Upper lobe of left lung (tissue), 6 donors: ENCODE results near the gene KCNT1. TPM values are rescaled to one million over a fixed set of nuclear protein-coding genes. Genes with fewer than 3 reads are reported as not detected.
A peak's percentile ranks its signal among the peaks of the same experiment; 100 is the strongest.

Source experiments
- ATAC-seq, 2 donors: fragments of 200-7000 bp; cut with Tn5 transposase; one replicate each; pipeline ENCODE4 v1.9.1; 2022; ENCODE audit warnings: mild to moderate bottlenecking in 2 of 2, moderate library complexity in 2 of 2; ENCODE audit not compliant: low FRiP score in 2 of 2
- DNase-seq, 2 donors: peaks; one replicate each; pipeline ENCODE4 v3.0.0-alpha.2; 2019 to 2020
- H3K27ac ChIP-seq, 4 donors: fragments of 200-600 bp; sonication (generic); one replicate each; pipeline ENCODE4 v1.5.1; 2016 to 2019
- H3K27me3 ChIP-seq, 4 donors: fragments of 200-600 bp; sonication (generic); one replicate each; pipeline ENCODE4 v1.5.1; 2017 to 2019
- H3K36me3 ChIP-seq, 4 donors: fragments of 200-600 bp; sonication (generic); one replicate each; pipeline ENCODE4 v1.5.1; 2016 to 2019
- H3K4me1 ChIP-seq, 4 donors: fragments of 200-600 bp; sonication (generic); one replicate each; pipeline ENCODE4 v1.5.1; 2018 to 2019
- H3K4me3 ChIP-seq, 4 donors: fragments of 200-600 bp; sonication (generic); one replicate each; pipeline ENCODE4 v1.5.1; 2017 to 2019; ENCODE audit warnings: mild to moderate bottlenecking in 2 of 4, moderate library complexity in 1 of 4
- H3K9me3 ChIP-seq, 4 donors: fragments of 200-600 bp; sonication (generic); one replicate each; pipeline ENCODE4 v1.5.1; 2018 to 2019
- CTCF ChIP-seq, 6 experiments: fragments of 450-650 bp in 4 of 6; fragments of 200-600 bp in 2 of 6; sonication (generic) in 2 of 6; IDR thresholded peaks; one replicate each; pipeline ENCODE4 v1.5.1; 2016 to 2019; ENCODE audit warnings: antibody characterized with exemption in 6 of 6
- EP300 ChIP-seq, 4 donors: sonication (generic); formaldehyde crosslinking; IDR thresholded peaks; one replicate each; pipeline ENCODE4 v1.5.1; 2017; ENCODE audit warnings: antibody characterized with exemption in 4 of 4, control low read depth in 2 of 4
- POLR2A ChIP-seq, 4 donors: fragments of 450-650 bp; IDR thresholded peaks; one replicate each; pipeline ENCODE4 v1.5.1; 2016 to 2017; ENCODE audit warnings: antibody characterized with exemption in 4 of 4, mild to moderate bottlenecking in 2 of 4
- POLR2AphosphoS5 ChIP-seq, 2 donors: sonication (generic); formaldehyde crosslinking; IDR thresholded peaks; one replicate each; pipeline ENCODE4 v1.5.1; 2017; ENCODE audit warnings: antibody characterized with exemption in 2 of 2
- WGBS, 2 donors: methylation state at CpG; one replicate each; pipeline ENCODE4 v1.1.5; 2017 to 2018; 5-methylcytosine and 5-hydroxymethylcytosine counted together
- total RNA-seq, 6 donors: library from RNA; depleted of rRNA in 4 of 6; stranded (reverse); fragments of >200 nt in 4 of 6; gene quantifications; one replicate each; pipeline versions ENCODE4 v1.1.0 to v1.2.1, GENCODE V29; 2016 to 2021
- donor health status: DM: no; HTN: no; CAD: no; lungs with moderate emphysema.
- donor health status: DM: no; HTN: yes; CAD: no; lungs with severe emphysema.

Gene KCNT1
- total RNA-seq, 6 donors from 2014 or later, result 0.11 to 1.0 (median 0.31) TPM; not detected in 2

GRCh38 chr9:135673941-135674340, 28.0 kb upstream of the KCNT1 start:
- Histone ChIP-seq H3K4me3 (no peak overlapping the region), H3K36me3 (no peaks in the 10 kb centered on the region), H3K27me3 (no peaks in the 10 kb centered on the region), H3K9me3 (peaks cover 0 to 6% (median 0%) of the 10 kb centered on the region in 4 donors), H3K4me1 (no peaks in the 10 kb centered on the region), H3K27ac (no peak overlapping the region)
- 79 to 86% methylated on average over 8 of the region's 8 CpGs for WGBS, 2 donors
- TF ChIP-seq EP300 (IDR thresholded peaks at IDR 0.05) (no peak), POLR2AphosphoS5 (IDR thresholded peaks at IDR 0.05) (no peak), CTCF (IDR thresholded peaks at IDR 0.05) (no peak), POLR2A (IDR thresholded peaks at IDR 0.05) (no peak)
- DNase-seq, result peak in 1 of 2 donors; percentile 17
- no peak for ATAC-seq

- Histone ChIP-seq H3K9me3 (no peaks in the 10 kb centered on the region), H3K4me1 (no peaks in the 10 kb centered on the region), H3K36me3 (no peaks in the 10 kb centered on the region), H3K4me3 (no peak overlapping the region), H3K27ac (no peak overlapping the region), H3K27me3 (no peaks in the 10 kb centered on the region)
- DNase-seq (peak in 1 of 2 donors; percentile 26), ATAC-seq (no peak)
- TF ChIP-seq EP300 (IDR thresholded peaks at IDR 0.05) (no peak), POLR2A (IDR thresholded peaks at IDR 0.05) (no peak), CTCF (IDR thresholded peaks at IDR 0.05) (no peak)
- WGBS, 2 donors, result 75 to 86% methylated on average over 10 of the region's 10 CpGs
Observed at GRCh38 chr9:135674977-135675376, 27.0 kb upstream of the KCNT1 start.

- no peak for TF ChIP-seq CTCF (IDR thresholded peaks at IDR 0.05)
- TF ChIP-seq POLR2A (IDR thresholded peaks at IDR 0.05), result no peak
- no peak for TF ChIP-seq EP300 (IDR thresholded peaks at IDR 0.05)
- TF ChIP-seq POLR2AphosphoS5 (IDR thresholded peaks at IDR 0.05), result no peak
- Histone ChIP-seq H3K4me3 (no peak overlapping the region), H3K27me3 (no peaks in the 10 kb centered on the region), H3K9me3 (no peaks in the 10 kb centered on the region), H3K36me3 (no peaks in the 10 kb centered on the region), H3K4me1 (no peaks in the 10 kb centered on the region), H3K27ac (no peak overlapping the region)
- WGBS, 2 donors, result 85 to 91% methylated on average over 6 to 13 of the region's 13 CpGs
- no peak for ATAC-seq
- DNase-seq, result peak in 1 of 2 donors; percentile 44
Observed at GRCh38 chr9:135676891-135677290, 25.1 kb upstream of the KCNT1 start.

GRCh38 chr9:135677641-135678168, 24.3 kb upstream of the KCNT1 start:
- no peak for ATAC-seq
- no peaks in the 10 kb centered on the region for H3K9me3 ChIP-seq
- no peaks in the 10 kb centered on the region for H3K27me3 ChIP-seq
- TF ChIP-seq POLR2A (IDR thresholded peaks at IDR 0.05), result no peak
- no peak for TF ChIP-seq EP300 (IDR thresholded peaks at IDR 0.05)
- TF ChIP-seq POLR2AphosphoS5 (IDR thresholded peaks at IDR 0.05), result no peak
- no peak for TF ChIP-seq CTCF (IDR thresholded peaks at IDR 0.05)
- peak in 1 of 2 donors; percentile 56 for DNase-seq
- no peak overlapping the region for H3K27ac ChIP-seq
- 80 to 82% methylated on average over 11 to 22 of the region's 22 CpGs for WGBS, 2 donors
- H3K4me1 ChIP-seq, result no peaks in the 10 kb centered on the region
- no peaks in the 10 kb centered on the region for H3K36me3 ChIP-seq
- H3K4me3 ChIP-seq, result no peak overlapping the region
